NCI-H1092 treated with DMSO at 0.1 percent for 48 hours (cell line): ENCODE results near the gene DDX19B.
"Not testable (repeated sequence)": the region's sequence is repeated elsewhere in the genome, so short reads cannot be mapped to it uniquely, and the experiment has no call there.

Experiments
- DNase-seq: peaks from one replicate; lab custom pipeline; 2025; lab: John Stamatoyannopoulos, UW

Gene DDX19B

DNA sequence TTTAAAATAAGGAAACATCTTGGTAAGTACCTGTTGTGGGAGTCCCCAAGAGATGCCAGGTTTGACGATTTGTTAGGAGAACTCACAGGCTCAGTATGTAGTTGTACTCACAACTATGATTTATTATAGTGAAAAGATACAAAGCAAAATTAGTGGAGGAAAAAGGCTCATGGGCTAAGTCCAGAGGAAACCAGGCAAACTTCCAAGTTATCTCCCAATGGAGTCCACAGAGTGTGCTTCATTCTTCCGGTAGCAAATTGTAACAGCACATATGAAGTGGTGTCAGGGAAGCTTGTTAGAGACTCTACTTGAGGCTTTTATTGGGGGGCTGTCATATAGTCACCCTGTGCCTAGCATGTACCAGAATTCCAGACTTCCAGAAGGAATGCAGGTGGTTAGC lies 50.0 kb downstream of the DDX19B start:
- no peak for DNase-seq

GRCh38 chr16:70349783-70350182 lies 50.8 kb downstream of the DDX19B start:
- no peak for DNase-seq

- no peak for DNase-seq
Measured at GRCh38 chr16:70359552-70359951, 60.6 kb downstream of the DDX19B start.

GRCh38 chr16:70364399-70364798 lies 65.4 kb downstream of the DDX19B start:
- DNase-seq: no peak

DNA sequence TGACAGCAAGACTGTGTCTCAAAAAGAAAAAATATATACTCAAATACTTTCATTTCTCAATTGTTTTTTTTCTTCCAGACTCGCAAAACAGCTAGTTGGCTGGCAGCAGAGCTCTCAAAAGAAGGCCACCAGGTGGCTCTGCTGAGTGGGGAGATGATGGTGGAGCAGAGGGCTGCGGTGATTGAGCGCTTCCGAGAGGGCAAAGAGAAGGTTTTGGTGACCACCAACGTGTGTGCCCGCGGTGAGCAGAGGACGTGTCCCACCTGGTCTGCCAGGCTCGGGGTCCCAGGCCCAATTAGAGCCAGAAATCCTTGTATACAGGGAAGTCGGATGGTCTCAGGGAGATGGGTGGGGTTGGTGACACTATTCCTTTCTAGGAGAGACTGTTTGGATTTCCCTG lies 71.2 kb downstream of the DDX19B start:
- not testable (repeated sequence) for DNase-seq

DNA sequence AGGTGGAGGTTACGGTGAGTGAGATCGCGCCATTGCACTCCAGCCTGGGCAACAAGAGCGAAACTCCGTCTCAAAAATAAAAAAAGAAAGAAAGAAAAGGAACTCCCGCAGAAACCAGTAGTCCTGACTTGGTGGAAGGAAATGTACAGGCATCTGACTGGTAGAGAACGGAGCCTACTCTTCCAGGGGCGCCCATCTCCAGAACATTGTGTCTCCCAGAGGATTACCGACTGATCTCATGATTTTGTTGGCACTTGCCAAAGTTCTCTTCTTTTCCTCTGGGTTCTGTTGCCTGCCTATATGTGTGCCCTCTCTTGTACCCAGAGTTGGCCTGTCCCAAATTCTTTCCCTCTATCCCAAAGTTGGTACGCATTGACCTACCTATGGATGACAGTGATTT lies 71.9 kb downstream of the DDX19B start:
- DNase-seq: no peak

GRCh38 chr16:70372921-70373728 lies 74.1 kb downstream of the DDX19B start:
- no peak for DNase-seq

- no peak for DNase-seq
Measured at GRCh38 chr16:70374213-70374612, 75.2 kb downstream of the DDX19B start.

DNA sequence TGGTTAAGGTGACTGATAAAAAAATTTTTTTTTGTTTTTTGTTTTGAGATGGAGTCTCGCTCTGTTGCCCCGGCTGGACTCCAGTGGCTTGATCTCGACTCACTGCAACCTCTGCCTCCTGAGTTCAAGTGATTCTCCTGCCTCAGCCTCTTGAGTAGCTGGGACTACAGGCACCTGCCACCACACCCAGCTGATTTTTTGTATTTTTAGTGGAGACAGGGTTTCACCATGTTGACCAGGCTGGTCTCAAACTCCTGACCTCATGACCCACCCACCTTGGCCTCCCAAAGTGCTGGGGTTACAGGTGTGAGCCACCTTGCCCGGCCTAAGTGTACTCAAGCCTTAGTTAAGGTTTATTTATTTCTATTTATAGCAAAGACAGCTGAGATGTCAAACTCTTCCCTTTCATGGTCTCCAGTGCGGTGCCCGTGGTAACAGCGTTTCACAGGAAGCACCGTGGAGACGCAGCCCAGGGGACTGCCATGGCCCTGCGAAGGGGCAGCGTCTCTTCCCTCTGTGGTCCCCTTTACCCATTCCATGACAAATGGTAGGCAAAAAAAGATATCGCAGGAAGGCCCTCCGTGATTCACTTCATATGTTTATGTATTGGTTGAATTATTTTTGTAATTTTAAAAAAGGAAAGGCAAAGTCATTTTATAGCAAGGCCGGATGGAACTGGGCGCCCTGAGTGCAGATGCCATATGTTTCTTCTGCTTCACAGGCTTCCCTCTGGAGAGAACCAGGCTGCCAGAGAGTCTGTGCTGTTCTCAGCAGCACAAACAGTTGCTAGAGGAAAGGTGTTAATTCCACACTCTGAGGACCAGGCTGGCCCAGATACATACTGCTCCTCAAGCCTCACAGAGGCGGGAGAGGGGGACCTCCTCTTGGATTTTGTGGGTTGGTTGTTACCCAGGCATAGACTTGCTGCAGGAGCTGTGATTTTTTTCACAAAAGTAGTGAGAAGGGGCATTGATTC lies 76.9 kb downstream of the DDX19B start:
- DNase-seq: no peak

GRCh38 chr16:70377782-70378181 lies 78.8 kb downstream of the DDX19B start:
- DNase-seq: no peak

DNA sequence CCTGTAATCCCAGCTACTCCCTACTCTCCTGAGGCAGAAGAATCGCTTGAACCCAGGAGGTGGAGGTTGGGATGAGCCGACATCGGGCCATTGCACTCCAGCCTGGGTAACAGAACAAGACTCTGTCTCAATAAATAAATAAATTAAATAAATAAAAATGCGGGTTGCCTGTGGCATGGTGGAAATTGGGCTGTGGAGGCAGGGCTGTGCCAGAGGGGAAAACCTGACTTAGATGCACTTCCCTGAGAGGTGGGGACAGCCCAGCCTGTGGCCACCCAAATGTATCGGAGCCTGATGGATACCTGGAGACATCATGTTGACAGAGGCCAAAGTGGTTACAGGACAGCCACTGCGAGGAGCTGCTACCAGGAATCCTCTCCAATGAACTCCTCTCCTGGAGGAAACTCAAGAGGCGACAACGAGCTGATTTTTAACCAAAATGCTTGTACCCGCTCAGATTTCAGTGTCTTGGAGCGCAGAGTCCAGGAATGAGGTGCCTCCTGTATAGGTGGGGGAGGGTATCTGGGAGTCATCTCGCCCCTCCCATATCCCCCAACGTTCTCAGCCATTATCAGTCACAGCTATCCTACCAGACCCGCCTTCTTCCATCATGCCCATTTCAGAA lies 80.0 kb downstream of the DDX19B start:
- DNase-seq: no peak

DNA sequence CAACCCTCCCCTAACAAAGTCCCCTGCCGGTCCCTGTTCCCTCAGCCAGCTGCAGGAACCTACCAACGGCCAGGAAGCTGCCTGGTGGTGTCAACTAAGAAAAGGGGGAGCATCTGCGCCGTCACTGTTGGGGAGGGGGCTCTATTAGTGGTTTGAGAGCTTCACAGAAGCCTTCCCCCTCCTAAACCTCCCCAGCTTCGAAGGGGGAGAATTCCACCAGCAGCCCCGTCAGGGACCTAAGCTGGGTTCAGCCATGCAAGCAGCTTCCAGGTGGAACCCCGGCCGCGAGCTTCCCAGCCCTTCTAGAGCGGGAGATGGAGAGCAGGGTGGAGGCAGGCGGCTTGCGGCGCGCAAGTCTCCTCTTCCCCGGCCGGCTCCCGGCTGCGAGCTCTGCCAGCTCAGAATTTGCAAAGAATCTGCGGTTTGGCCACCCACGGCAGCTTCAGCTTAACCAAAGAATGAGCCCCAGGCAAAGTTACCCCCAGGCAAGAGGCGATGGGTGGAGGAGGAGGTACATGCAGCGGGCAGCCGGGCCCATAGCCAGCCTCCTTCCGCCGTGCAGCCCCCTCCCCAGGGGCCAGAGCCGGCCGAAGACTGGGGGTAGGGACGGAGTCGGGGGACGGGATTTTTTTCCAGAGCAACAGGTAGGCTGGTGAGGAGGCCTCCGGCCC lies 81.4 kb downstream of the DDX19B start:
- peak; percentile 56 for DNase-seq

DNA sequence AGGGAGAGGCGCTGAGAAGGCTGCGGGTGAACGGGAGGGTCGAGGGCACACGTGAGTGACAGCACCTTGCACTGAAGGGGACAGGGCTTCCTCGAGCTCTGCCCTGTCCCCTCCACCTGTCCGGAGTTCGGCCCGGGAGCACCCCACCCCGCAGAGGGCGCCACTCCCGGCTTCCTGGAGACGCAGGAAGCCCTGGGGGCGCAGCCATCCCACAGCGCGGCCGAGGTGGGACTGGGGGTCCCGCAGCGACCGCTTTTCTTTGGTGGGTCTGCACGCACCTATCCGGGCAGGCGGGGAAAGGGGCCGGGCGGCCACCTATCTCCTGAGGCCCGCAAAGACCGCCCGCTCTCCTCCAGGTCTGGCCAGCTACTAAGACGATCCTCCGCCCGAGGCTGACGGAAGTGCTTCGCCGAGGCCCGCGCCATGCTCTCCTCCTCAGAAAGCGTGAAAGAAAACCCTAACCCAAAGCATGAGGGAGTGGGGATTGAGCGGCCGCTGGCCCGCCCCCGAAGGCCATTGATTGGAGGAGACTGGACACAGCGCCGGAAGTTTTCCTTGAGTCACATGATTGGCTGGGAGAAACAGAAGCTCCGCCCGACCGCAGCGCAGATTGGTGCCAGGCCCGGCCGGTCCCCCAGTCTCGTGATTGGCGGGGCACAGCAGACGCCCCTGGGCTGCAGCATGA lies 82.1 kb downstream of the DDX19B start:
- peak; percentile 99 for DNase-seq

DNA sequence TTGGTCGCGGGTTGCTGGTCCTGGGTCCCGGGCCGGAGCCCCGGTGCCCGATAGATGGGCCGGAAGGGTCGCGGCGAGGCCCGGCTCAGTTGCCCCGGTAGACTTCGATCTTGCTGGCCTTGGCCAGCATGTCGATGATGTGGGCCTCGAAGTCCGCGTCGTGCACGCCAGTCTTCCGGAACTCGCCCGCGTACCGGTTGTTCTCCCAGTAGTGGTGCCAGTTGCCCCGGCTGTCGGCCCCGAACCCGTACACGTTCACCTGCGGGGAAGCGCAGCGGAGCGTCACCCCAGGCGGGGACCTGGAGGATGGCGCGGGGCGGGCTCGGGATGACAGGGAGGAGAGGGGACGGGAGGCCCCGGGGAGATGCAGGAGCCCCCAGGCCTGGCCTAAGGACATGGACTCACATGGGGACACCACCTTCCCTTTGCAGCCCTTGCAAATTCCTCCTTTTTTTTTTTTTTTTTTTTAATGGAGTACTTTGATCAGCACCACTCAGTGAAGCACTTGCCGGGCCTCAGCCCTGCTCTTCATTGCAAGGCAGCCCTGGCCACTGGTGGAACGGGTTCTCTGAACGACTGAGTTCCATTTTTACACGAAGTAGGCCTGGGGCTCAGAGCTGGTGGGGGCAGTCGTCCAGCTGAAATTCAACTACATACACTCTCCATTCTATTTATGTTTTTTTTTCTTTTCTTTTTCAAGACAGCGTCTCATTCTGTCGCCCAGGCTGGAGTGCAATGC lies 82.8 kb downstream of the DDX19B start:
- DNase-seq: no peak

DNA sequence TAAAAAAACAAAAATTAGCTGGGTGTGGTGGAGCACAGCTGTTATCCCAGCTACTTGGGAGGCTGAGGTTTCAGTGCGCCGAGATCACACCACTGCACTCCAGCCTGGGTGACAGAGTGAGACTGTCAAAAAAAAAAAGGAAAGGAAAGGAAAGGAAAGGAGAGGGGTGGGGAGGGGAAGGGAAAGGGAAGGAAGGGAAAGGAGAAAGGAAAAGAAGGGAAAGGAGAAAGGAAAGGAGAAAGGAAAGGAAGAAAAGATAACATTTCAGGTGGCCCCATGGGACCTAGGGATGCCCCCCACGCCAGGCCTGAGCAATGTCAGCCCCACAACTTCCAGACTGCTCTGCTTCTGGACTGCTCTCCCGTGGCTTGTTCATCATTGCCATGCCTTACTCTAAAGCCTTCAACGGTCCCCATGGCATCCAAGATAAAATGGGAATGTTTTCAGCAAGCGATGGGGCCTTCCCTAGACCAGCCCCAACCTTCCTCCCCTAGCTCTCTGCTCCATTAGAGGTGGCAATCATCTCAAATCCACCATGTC lies 84.5 kb downstream of the DDX19B start:
- DNase-seq: no peak
